ENCODE data around the gene BIVM.

The BIVM gene

GRCh38 chr13:102869948-102870676, 71.2 kb downstream of the BIVM start:
- no peak for DNase-seq
- in situ Hi-C loops (cut with HindIII; ENCODE audit: low pct_ligation_motif_present, low pct_unique_long_range_greater_than_20kb, low sequenced_read_pairs), result no loop called here

- DNase-seq, result peak; percentile 40
- in situ Hi-C loops (cut with HindIII; ENCODE audit: low pct_ligation_motif_present, low pct_unique_long_range_greater_than_20kb, low sequenced_read_pairs), result no loop called here
These were observed 71.9 kb downstream of the BIVM start for GRCh38 chr13:102870677-102871415.

- no peak for DNase-seq
- in situ Hi-C loops (cut with HindIII; ENCODE audit: low pct_ligation_motif_present, low pct_unique_long_range_greater_than_20kb, low sequenced_read_pairs), result no loop called here
These were observed 73.2 kb downstream of the BIVM start for GRCh38 chr13:102872131-102872530.

- in situ Hi-C loops (cut with HindIII; ENCODE audit: low pct_ligation_motif_present, low pct_unique_long_range_greater_than_20kb, low sequenced_read_pairs), result no loop called here
- DNase-seq, result no peak
These were observed 73.6 kb downstream of the BIVM start for GRCh38 chr13:102872531-102872930.

- in situ Hi-C loops (cut with HindIII; ENCODE audit: low pct_ligation_motif_present, low pct_unique_long_range_greater_than_20kb, low sequenced_read_pairs), result no loop called here
- DNase-seq, result no peak
These were observed 74.7 kb downstream of the BIVM start for GRCh38 chr13:102873653-102874052.

- in situ Hi-C loops (cut with HindIII; ENCODE audit: low pct_ligation_motif_present, low pct_unique_long_range_greater_than_20kb, low sequenced_read_pairs), result no loop called here
- no peak for DNase-seq
These were observed 76.3 kb downstream of the BIVM start for GRCh38 chr13:102875256-102875655.

GRCh38 chr13:102877303-102877702, 78.4 kb downstream of the BIVM start:
- in situ Hi-C loops (cut with HindIII; ENCODE audit: low pct_ligation_motif_present, low pct_unique_long_range_greater_than_20kb, low sequenced_read_pairs), result no loop called here
- DNase-seq, result peak; percentile 7

- in situ Hi-C loops (cut with HindIII; ENCODE audit: low pct_ligation_motif_present, low pct_unique_long_range_greater_than_20kb, low sequenced_read_pairs), result no loop called here
- no peak for DNase-seq
These were observed 79.6 kb downstream of the BIVM start for GRCh38 chr13:102878481-102878880.

GRCh38 chr13:102879793-102880499, 81.0 kb downstream of the BIVM start:
- in situ Hi-C loops (cut with HindIII; ENCODE audit: low pct_ligation_motif_present, low pct_unique_long_range_greater_than_20kb, low sequenced_read_pairs), result no loop called here
- no peak for DNase-seq

- no peak for DNase-seq
- in situ Hi-C loops (cut with HindIII; ENCODE audit: low pct_ligation_motif_present, low pct_unique_long_range_greater_than_20kb, low sequenced_read_pairs), result no loop called here
These were observed 83.1 kb downstream of the BIVM start for GRCh38 chr13:102881819-102882686.

Data from ACHN (cell line).